Measurements from ENCODE around the gene ENHO.

DNA sequence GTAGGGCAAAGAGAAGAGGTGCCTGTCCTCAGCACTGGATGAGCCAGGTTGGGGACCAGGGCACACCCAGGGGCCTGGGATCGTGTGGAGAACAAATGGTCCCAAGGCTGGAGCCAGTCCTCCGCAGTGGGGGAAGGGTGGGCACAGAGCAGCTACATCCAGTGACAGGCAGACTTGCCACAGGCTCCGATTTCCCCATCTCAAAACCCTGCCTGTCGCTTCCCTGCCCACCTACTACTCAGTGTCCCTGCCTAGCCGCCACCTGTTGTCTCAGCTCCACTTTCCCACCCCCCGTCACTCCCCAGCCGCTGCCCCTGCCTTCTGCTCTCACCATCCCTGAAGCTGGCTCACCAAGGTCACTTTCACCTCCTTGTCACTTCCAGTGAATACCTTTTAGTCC lies 13.9 kb upstream of the ENHO start:
- TF ChIP-seq CTCF (IDR thresholded peaks at IDR 0.05) (no peak), EP300 (IDR thresholded peaks at IDR 0.05) (no peak)

All from tibial nerve (tissue), 4 donors.